Adrenal gland (tissue), 12 donors: ENCODE measurements around the gene STK31. TPM values are rescaled to one million over a fixed set of nuclear protein-coding genes. Genes with fewer than 3 reads are reported as not detected.

Source experiments
- DNase-seq, 7 donors: peaks; one replicate each; pipeline ENCODE4 v3.0.0-alpha.2; 2019 to 2020
- H3K27ac ChIP-seq, 5 donors: fragments of 200-600 bp; sonication (generic) in 4 of 5; 1 replicate in 3 of 5; 2 replicates in 2 of 5; pipeline versions ENCODE4 v1.5.1 to v1.8.0; 2016 to 2020; ENCODE audit warnings: mild to moderate bottlenecking in 1 of 5
- H3K27me3 ChIP-seq: fragments of 200-600 bp; 2 replicates; pipeline ENCODE4 v1.8.0; 2021
- H3K36me3 ChIP-seq, 2 donors: fragments of 200-600 bp; replicated peaks in 1 of 2; 1 replicate in 1 of 2; 2 replicates in 1 of 2; pipeline versions ENCODE4 v1.5.1 to v1.8.0; 2018 to 2022
- H3K4me1 ChIP-seq, 2 donors: fragments of 200-600 bp; replicated peaks in 1 of 2; 1 replicate in 1 of 2; 2 replicates in 1 of 2; pipeline versions ENCODE4 v1.5.1 to v1.8.0; 2018 to 2021
- H3K4me3 ChIP-seq, 4 donors: fragments of 200-600 bp; sonication (generic) in 3 of 4; one replicate each; pipeline ENCODE4 v1.5.1; 2016 to 2018
- H3K9me3 ChIP-seq, 3 donors: fragments of 200-600 bp; sonication (generic) in 1 of 3; replicated peaks in 1 of 3; 1 replicate in 2 of 3; 2 replicates in 1 of 3; pipeline versions ENCODE4 v1.5.1 to v1.8.0; 2016 to 2021
- POLR2A ChIP-seq, 2 donors: fragments of 450-650 bp; IDR thresholded peaks; one replicate each; pipeline ENCODE4 v1.6.1; 2017; ENCODE audit warnings: antibody characterized with exemption in 2 of 2, mild to moderate bottlenecking in 2 of 2, moderate library complexity in 1 of 2
- WGBS, 4 donors: extraction: QIAGEN DNeasy Blood & Tissue Kit in 2 of 4; methylation state at CpG; one replicate each; pipeline versions ENCODE4 v1.1.5 to v1.1.7; 2013 to 2017; 5-methylcytosine and 5-hydroxymethylcytosine counted together
- intact Hi-C, 2 donors: fragments of 100-400 bp; cut with DNase I; formaldehyde crosslinking; loops; one replicate each; pipeline versions ENCODE4 v1.14.1 to v1.15.0; 2022 to 2023
- polyA plus RNA-seq, 3 donors: library from polyadenylated mRNA; stranded (reverse); fragments of 200-250 nt in 2 of 3; fragments of 350-450 nt in 1 of 3; fragmentation: Illumina TruSeq in 1 of 3; extraction: RNeasy Lipid Tissue Mini Kit (QIAGEN cat#74804) in 1 of 3; gene quantifications; one replicate each; pipeline ENCODE4 v1.2.3, GENCODE V29; 2013 to 2014
- total RNA-seq, 9 donors: library from RNA; depleted of rRNA in 4 of 9; stranded (reverse); fragments of >200 nt in 4 of 9; fragments of 120-200 nt in 1 of 9; fragmentation: NEBNext Ultra II Directional in 1 of 9; extraction: Animal tissue kit (Norgen Biotek cat#: 25700) in 1 of 9; gene quantifications; one replicate each; pipeline versions ENCODE4 v1.1.0 to v1.2.4, GENCODE V29; 2013 to 2023
- TF ChIP-seq, protein P1 (sequence below), 6 experiments: fragments of 450-650 bp in 4 of 6; fragments of 200-600 bp in 2 of 6; sonication (generic) in 1 of 6; IDR thresholded peaks; 1 replicate in 5 of 6; 2 replicates in 1 of 6; pipeline versions ENCODE4 v1.5.1 to v1.8.0; 2016 to 2021; ENCODE audit warnings: antibody characterized with exemption in 6 of 6, mild to moderate bottlenecking in 2 of 6, moderate library complexity in 1 of 6
- donor health status: healthy with polysubstance abuse.
- donor health status: Bipolar disorder and iron deficiency.
- donor health status: DM: yes; HTN: yes; CAD: no.
- donor health status: DM: no; HTN: no; CAD: no.
- donor health status: DM: no; HTN: no; CAD: no.
- donor health status: DM: yes; HTN: yes; CAD: no.

Gene STK31
- total and polyA plus RNA-seq, 12 donors: 0.22 to 0.78 (median 0.39) TPM; not detected in 4

DNA sequence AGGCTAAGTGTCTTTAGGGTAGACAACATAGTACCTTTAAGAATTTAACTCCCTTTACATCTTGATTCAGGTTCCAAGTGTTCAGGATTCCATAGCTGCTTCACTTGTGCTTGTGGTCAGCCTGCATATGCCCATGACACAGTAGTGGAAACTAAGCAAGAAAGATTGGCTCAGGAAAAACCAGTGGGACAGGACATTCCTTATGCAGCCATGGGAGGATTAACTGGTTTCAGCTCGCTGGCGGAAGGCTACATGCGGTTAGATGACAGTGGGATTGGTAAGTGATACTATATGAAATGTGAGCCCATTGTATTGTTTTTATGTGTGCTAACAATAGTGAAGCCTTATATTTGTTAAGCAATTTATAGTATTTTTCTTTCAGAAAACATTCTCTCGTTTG is 18.7 kb upstream of the STK31 start:
- no peaks in the 10 kb centered on the region for H3K9me3 ChIP-seq
- no peak overlapping the region for H3K27ac ChIP-seq
- DNase-seq: no peak
- H3K36me3 ChIP-seq: peaks cover 0 to 8% of the 10 kb centered on the region in 2 donors
- intact Hi-C loops: no loop called here
- TF ChIP-seq, protein P1, sequence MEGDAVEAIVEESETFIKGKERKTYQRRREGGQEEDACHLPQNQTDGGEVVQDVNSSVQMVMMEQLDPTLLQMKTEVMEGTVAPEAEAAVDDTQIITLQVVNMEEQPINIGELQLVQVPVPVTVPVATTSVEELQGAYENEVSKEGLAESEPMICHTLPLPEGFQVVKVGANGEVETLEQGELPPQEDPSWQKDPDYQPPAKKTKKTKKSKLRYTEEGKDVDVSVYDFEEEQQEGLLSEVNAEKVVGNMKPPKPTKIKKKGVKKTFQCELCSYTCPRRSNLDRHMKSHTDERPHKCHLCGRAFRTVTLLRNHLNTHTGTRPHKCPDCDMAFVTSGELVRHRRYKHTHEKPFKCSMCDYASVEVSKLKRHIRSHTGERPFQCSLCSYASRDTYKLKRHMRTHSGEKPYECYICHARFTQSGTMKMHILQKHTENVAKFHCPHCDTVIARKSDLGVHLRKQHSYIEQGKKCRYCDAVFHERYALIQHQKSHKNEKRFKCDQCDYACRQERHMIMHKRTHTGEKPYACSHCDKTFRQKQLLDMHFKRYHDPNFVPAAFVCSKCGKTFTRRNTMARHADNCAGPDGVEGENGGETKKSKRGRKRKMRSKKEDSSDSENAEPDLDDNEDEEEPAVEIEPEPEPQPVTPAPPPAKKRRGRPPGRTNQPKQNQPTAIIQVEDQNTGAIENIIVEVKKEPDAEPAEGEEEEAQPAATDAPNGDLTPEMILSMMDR (IDR thresholded peaks at IDR 0.05): no peak
- no peak for TF ChIP-seq POLR2A (IDR thresholded peaks at IDR 0.05)
- WGBS, 4 donors: 91 to 95% (median 93%) methylated on average over 4 of the region's 4 CpGs
- no peak overlapping the region for H3K4me3 ChIP-seq
- H3K27me3 ChIP-seq: no peaks in the 10 kb centered on the region
- H3K4me1 ChIP-seq: no peaks in the 10 kb centered on the region

GRCh38 chr7:23693224-23693623 is 16.8 kb upstream of the STK31 start:
- H3K36me3 ChIP-seq: peaks cover 0 to 12% of the 10 kb centered on the region in 2 donors
- intact Hi-C loops: no loop called here

GRCh38 chr7:23696916-23697441 is 13.0 kb upstream of the STK31 start:
- intact Hi-C loops: no loop called here
- Histone ChIP-seq H3K9me3 (no peaks in the 10 kb centered on the region), H3K27ac (no peak overlapping the region), H3K4me3 (no peak overlapping the region), H3K36me3 (peaks cover 0 to 15% of the 10 kb centered on the region in 2 donors), H3K4me1 (no peaks in the 10 kb centered on the region), H3K27me3 (no peaks in the 10 kb centered on the region)
- TF ChIP-seq, protein P1 (IDR thresholded peaks at IDR 0.05): peak; percentile 6 to 58 (median 40)
- no peak for TF ChIP-seq POLR2A (IDR thresholded peaks at IDR 0.05)
- 27 to 93% (median 35%) methylated on average over 2 to 7 of the region's 7 CpGs for WGBS, 4 donors
- peak in 6 of 7 donors; percentile 30 to 69 (median 50) for DNase-seq

More at GRCh38 chr7:23693224-23693623, 16.8 kb upstream of the STK31 start:
- H3K9me3 ChIP-seq: no peaks in the 10 kb centered on the region
- no peaks in the 10 kb centered on the region for H3K27me3 ChIP-seq
- no peak for DNase-seq
- H3K4me3 ChIP-seq: no peak overlapping the region
- no peak overlapping the region for H3K27ac ChIP-seq
- no peaks in the 10 kb centered on the region for H3K4me1 ChIP-seq
- TF ChIP-seq, protein P1 (IDR thresholded peaks at IDR 0.05): no peak
- TF ChIP-seq POLR2A (IDR thresholded peaks at IDR 0.05): no peak

DNA sequence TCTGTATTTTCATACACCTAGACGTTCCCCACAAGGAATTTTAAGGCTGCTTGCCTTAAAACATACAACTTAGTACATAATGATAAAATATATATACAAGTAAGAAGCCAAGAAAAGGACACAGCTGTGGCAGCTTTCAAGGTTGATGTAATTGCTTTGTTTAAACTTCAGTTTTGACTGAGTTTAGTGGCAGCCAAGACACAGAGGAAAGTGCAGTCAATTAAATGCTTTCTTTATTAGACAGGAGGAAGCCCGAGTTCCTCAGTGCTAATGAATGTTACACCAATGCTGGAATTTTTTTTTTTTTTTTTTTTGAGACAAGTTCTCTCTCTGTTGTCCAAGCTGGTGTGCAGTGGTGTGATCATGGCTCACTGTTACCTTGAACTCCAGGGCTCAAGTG is 11.2 kb upstream of the STK31 start:
- Histone ChIP-seq H3K27ac (no peak overlapping the region), H3K4me1 (no peaks in the 10 kb centered on the region), H3K36me3 (peaks cover 0 to 16% of the 10 kb centered on the region in 2 donors), H3K4me3 (no peak overlapping the region), H3K9me3 (no peaks in the 10 kb centered on the region), H3K27me3 (no peaks in the 10 kb centered on the region)
- DNase-seq: no peak
- TF ChIP-seq, protein P1 (IDR thresholded peaks at IDR 0.05): no peak
- TF ChIP-seq POLR2A (IDR thresholded peaks at IDR 0.05): no peak
- 67 to 81% (median 73%) methylated on average over 2 of the region's 2 CpGs for WGBS, 4 donors
- intact Hi-C loops: no loop called here
